Astrocyte of the cerebellum (primary cell): ENCODE measurements around the gene IL23R.

Experiments
- DNase-seq: peaks from one replicate; pipeline ENCODE4 v3.0.0-alpha.2; 2011; ENCODE audit warnings: low read depth
- H3K4me3 ChIP-seq: 2 replicates; pipeline ENCODE4 v1.5.1; 2011; ENCODE audit warnings: mild to moderate bottlenecking, low read depth, low read length, moderate library complexity
- in situ Hi-C: cut with HindIII; loops from 2 replicates; pipeline ENCODE4 v1.10.0; 2017; ENCODE audit warnings: low sequenced_read_pairs
- TF ChIP-seq, protein P1 (sequence below): IDR thresholded peaks from 2 replicates; pipeline ENCODE4 v1.5.1; 2012; ENCODE audit warnings: low read length, low read depth, moderate library complexity, mild to moderate bottlenecking; ENCODE audit errors: missing control alignments

Gene IL23R

DNA sequence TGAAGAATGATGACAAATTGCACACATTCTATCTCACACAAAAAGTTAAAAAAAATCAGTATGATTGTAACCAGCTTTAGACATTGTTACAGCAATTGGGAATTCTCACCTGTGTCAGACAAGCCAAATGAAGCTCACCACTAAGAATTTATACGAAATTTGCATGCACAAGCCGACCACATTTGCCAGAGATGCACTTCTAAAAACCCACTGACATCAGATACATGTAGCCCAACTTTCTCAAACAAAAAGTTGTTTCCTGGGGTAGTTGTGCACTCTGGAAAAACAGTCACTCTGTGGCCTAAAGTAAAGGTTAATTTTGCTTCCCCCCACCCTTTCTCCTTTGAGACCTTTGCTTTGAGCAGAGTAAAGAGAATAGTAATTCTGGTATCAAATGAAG lies 73.5 kb downstream of the IL23R start:
- no peak overlapping the region for H3K4me3 ChIP-seq
- TF ChIP-seq, protein P1, sequence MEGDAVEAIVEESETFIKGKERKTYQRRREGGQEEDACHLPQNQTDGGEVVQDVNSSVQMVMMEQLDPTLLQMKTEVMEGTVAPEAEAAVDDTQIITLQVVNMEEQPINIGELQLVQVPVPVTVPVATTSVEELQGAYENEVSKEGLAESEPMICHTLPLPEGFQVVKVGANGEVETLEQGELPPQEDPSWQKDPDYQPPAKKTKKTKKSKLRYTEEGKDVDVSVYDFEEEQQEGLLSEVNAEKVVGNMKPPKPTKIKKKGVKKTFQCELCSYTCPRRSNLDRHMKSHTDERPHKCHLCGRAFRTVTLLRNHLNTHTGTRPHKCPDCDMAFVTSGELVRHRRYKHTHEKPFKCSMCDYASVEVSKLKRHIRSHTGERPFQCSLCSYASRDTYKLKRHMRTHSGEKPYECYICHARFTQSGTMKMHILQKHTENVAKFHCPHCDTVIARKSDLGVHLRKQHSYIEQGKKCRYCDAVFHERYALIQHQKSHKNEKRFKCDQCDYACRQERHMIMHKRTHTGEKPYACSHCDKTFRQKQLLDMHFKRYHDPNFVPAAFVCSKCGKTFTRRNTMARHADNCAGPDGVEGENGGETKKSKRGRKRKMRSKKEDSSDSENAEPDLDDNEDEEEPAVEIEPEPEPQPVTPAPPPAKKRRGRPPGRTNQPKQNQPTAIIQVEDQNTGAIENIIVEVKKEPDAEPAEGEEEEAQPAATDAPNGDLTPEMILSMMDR = no peak
- DNase-seq = no peak
- in situ Hi-C loops = no loop called here

DNA sequence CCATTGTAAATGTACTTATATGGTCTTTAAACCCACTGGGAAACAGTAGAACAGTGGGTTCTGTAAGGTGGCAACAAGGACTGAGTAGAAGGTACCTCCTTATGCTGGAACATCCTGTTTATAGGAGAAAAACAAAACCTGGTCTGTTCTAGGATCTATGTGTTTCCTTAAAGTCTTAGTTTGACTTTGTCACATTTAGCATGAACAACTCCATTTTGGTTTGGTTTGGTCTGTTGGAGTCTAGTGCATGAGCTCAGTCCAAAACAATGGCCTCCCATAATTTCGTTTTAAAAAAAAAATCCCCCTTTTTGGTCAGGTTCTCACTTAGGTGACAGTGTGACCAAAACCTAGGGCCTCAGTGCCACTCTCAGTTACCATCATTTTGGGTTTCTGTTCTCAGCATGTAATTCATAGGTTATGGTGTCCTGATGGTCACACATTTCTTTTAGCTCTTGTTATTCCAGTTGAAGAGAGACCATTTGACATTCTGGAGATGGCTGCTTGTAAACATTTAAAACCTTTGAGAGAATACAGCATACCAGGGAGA lies 75.0 kb downstream of the IL23R start:
- no peak for DNase-seq
- no peak overlapping the region for H3K4me3 ChIP-seq
- TF ChIP-seq, protein P1 = no peak
- in situ Hi-C loops = no loop called here

DNA sequence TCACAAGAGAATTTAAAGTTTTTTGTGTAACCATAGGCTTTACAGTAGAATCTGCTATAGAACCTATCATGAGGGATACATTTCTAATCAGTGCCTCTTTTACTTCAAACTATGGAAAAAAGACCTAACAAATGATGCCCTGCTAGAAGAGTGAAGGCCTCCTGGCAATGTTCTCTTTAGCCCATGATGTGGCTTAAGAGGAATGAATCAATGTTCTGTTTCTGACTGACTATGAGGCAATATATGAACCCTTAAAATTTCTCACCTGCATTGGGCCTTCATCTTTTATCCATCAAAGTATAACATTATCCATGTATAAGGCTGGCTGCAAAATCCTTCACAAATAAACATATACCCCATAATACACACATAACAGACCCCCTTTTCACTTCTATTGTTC lies 75.8 kb downstream of the IL23R start:
- TF ChIP-seq, protein P1 = no peak
- in situ Hi-C loops = no loop called here
- DNase-seq = no peak
- H3K4me3 ChIP-seq = no peak overlapping the region

DNA sequence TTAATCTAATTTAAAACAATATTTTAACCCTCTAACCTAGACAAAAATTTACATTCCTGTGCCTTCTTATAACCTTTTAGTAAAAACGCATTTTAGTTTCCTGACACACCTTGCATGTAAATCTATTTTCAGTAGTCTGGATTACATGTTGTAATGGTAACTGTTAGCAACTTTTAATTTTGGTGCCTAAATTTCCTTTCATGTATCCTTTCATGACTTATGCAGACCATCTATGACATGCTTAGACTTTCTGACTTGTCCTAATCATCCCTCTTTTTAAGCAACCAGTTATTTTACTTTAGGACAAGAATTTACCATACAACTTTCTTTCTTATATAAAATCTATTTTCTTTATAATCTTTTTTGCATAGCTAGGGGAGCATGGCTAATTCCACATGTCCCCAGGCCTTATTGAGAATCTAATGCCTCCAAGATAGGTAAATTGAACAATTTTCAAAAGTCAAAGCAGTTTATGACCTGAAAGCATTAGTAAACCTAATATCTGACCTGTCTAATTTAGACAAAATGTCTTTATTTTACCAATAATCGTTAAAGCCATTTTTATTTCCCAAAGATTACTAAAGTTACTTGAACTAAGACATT lies 83.9 kb downstream of the IL23R start:
- TF ChIP-seq, protein P1 = no peak
- no peak for DNase-seq
- in situ Hi-C loops = no loop called here
- no peak overlapping the region for H3K4me3 ChIP-seq

DNA sequence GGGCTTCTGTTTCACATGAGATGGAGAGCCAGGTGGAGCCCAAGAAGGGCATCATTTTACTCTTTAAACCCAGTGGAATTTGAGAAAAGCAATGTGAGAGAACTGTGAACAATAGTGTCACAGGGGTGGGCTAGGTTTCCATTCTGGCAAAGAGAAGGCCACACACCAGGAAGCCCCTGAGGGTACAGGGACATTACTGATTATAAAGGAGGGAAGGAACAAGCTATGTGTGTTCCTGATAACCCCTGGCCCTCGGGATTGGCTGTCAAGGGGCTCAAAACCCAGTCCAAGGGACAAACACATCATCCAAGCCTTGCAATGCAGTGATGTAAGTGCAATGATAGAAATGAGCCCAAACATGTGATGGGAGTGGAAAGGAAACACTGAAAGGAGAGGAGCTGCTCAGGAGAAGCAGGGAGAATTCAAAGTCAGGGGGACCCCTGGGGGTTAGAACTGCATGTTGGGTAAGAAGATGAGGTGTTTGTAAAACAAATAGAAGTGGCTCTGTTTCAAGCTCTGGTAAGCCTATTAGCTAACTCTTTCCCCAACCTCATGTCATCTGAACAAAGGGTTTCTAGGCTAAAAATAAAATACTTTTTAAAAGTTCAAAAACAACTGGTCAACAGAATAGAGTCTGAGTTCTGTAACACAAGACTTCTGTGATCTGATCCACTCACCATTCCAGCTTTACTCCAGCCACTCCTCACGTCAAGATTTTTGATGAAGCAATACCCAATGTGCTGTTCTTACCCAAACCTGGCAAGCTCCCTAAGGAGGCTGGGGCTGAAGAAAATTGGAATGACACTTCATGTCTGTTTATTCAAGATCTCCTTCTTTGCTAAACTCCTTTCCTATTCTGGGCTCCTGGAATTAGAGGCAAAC lies 90.3 kb downstream of the IL23R start:
- DNase-seq = no peak
- no peak overlapping the region for H3K4me3 ChIP-seq
- TF ChIP-seq, protein P1 = no peak
- in situ Hi-C loops = no loop called here

DNA sequence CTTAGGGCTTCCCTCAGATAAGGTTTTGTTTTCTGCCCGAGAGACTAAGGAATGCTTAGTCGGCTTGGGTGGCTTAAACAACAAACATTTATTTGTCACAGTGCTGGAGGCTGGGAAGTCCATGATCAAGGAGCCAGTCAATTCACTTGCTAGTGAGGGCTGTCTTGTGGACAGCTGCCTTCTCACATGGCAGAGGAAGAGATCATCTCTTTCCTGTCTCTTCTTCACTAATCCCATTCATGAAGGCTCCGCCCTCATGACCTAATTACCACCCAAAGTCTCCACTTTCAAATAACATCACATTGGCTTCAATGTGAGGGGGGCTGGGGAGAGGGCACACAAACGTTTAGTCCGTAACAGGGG lies 90.9 kb downstream of the IL23R start:
- TF ChIP-seq, protein P1 = no peak
- DNase-seq = no peak
- in situ Hi-C loops = no loop called here
- H3K4me3 ChIP-seq = no peak overlapping the region
